Measurements from ENCODE around the gene NOSIP. TPM values are rescaled to one million over a fixed set of nuclear protein-coding genes. Genes with fewer than 3 reads are reported as not detected.

The NOSIP gene, protein sequence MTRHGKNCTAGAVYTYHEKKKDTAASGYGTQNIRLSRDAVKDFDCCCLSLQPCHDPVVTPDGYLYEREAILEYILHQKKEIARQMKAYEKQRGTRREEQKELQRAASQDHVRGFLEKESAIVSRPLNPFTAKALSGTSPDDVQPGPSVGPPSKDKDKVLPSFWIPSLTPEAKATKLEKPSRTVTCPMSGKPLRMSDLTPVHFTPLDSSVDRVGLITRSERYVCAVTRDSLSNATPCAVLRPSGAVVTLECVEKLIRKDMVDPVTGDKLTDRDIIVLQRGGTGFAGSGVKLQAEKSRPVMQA
- 87.6 to 112 TPM (median 109 TPM) in 5 replicates for total RNA-seq (2022; extraction: Qiagen RNA extraction)

GRCh38 chr19:49580264-49581006, at the start of gene NOSIP:
NOSIP (minus strand) TSS chr19:49580556; CDS start chr19:49560691, 19,865 bp downstream.

DNA sequence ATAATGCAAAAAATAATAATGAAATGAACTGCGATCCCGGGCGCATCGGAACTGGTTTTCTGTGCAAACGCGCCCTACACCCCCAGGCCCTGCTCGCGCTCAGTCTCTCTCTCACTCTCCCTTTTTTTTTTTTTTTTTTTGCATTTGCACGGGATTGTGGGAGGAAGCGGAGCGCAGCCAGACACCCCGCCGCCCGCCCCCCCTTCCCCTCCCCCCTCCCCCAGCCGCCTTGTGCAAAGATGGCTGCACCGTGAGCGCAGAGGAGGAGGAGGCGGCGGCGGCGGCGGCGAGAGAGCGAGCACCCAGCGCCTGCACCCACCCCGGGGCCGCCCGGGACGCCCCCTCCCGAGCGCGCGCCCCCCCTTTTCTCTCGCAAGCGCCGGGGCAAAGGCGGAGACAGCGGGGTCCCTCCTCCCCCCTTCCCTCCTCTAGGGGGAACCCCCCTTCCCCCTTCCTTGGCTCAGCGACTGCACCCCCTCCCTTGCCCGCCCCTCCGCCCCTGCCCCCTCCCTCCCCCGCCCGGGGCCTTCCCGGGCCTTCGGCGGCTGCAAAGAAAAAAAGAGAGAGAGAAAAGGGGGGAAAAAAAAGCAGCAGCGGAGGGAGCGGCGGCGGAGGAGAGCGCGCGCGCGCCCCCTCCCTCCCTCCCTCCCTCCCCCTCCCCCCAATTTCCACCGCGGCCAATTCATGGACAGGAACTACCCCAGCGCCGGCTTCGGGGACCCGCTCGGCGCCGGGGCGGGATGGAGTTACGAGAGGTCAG, 10.8 kb upstream of the NOSIP start, which contains the start of gene PRR12:
Gene PRR12, plus strand, starts transcription at position 212 of the 760 bp plus-strand sequence. Its CDS starts 473 bp downstream, at position 685.

GRCh38 chr19:49581007-49581508, 702 bp upstream of the NOSIP start, which contains the start of gene PRRG2:
PRRG2 (plus strand) TSS chr19:49581316; CDS start chr19:49583220, 1,904 bp downstream.

Other genes starting within 250 kb of the NOSIP start
- gene CD37, start 245.2 kb downstream of the NOSIP start, total RNA-seq (2022; extraction: Qiagen RNA extraction) = not detected in 5 replicates
- 12.3 to 18.5 TPM (median 16.9 TPM) in 5 replicates for gene TEAD2, start 218.1 kb downstream of the NOSIP start, total RNA-seq (2022; extraction: Qiagen RNA extraction)
- 0.23 to 0.88 TPM (median 0.64 TPM) in 5 replicates for gene DKKL1, start 216.7 kb downstream of the NOSIP start, total RNA-seq (2022; extraction: Qiagen RNA extraction)
- gene KASH5, start 192.3 kb downstream of the NOSIP start, total RNA-seq (2022; extraction: Qiagen RNA extraction) = 0.10 TPM in 1 of 5 replicates, not detected in the others
- not detected in 5 replicates for gene PTH2, start 157.1 kb downstream of the NOSIP start, total RNA-seq (2022; extraction: Qiagen RNA extraction)
- 0.12 to 0.27 TPM (median 0.16 TPM) in 5 replicates for gene GFY, start 155.2 kb downstream of the NOSIP start, total RNA-seq (2022; extraction: Qiagen RNA extraction)
- 0.49 to 0.71 TPM (median 0.60 TPM) in 5 replicates for gene SLC17A7, start 139.0 kb downstream of the NOSIP start, total RNA-seq (2022; extraction: Qiagen RNA extraction)
- 87.3 to 93.9 TPM (median 89.3 TPM) in 5 replicates for gene PIH1D1, start 128.7 kb downstream of the NOSIP start, total RNA-seq (2022; extraction: Qiagen RNA extraction)
- gene ALDH16A1, start 127.3 kb downstream of the NOSIP start, total RNA-seq (2022; extraction: Qiagen RNA extraction) = 15.9 to 24.2 TPM (median 23.6 TPM) in 5 replicates
- gene FLT3LG, start 106.3 kb downstream of the NOSIP start, total RNA-seq (2022; extraction: Qiagen RNA extraction) = 1.1 to 1.7 TPM (median 1.3 TPM) in 5 replicates
- 3,944 to 4,526 TPM (median 4,133 TPM) in 5 replicates for gene RPL13A, start 92.9 kb downstream of the NOSIP start, total RNA-seq (2022; extraction: Qiagen RNA extraction)
- gene RPS11, start 84.1 kb downstream of the NOSIP start, total RNA-seq (2022; extraction: Qiagen RNA extraction) = 3,950 to 4,247 TPM (median 3,984 TPM) in 5 replicates
- 24.3 to 33.5 TPM (median 29.7 TPM) in 5 replicates for gene FCGRT, start 67.9 kb downstream of the NOSIP start, total RNA-seq (2022; extraction: Qiagen RNA extraction)
- 1.4 to 3.0 TPM (median 2.4 TPM) in 5 replicates for gene RCN3, start 52.6 kb downstream of the NOSIP start, total RNA-seq (2022; extraction: Qiagen RNA extraction)
- gene PRRG2, start 760 bp upstream of the NOSIP start, total RNA-seq (2022; extraction: Qiagen RNA extraction) = 0.85 to 1.1 TPM (median 0.96 TPM) in 5 replicates
- 31.0 to 38.2 TPM (median 37.4 TPM) in 5 replicates for gene PRR12, start 10.6 kb upstream of the NOSIP start, total RNA-seq (2022; extraction: Qiagen RNA extraction)
- gene RRAS, start 59.6 kb upstream of the NOSIP start, total RNA-seq (2022; extraction: Qiagen RNA extraction) = 105 to 173 TPM (median 169 TPM) in 5 replicates
- gene SCAF1, start 61.7 kb upstream of the NOSIP start, total RNA-seq (2022; extraction: Qiagen RNA extraction) = 50.8 to 69.8 TPM (median 67.0 TPM) in 5 replicates
- 83.6 to 102 TPM (median 97.5 TPM) in 5 replicates for gene IRF3, start 85.3 kb upstream of the NOSIP start, total RNA-seq (2022; extraction: Qiagen RNA extraction)
- gene BCL2L12, start 85.4 kb upstream of the NOSIP start, total RNA-seq (2022; extraction: Qiagen RNA extraction) = 57.1 to 73.6 TPM (median 72.4 TPM) in 5 replicates
- 403 to 431 TPM (median 410 TPM) in 5 replicates for gene PRMT1, start 96.7 kb upstream of the NOSIP start, total RNA-seq (2022; extraction: Qiagen RNA extraction)
- 2.9 to 5.7 TPM (median 5.0 TPM) in 5 replicates for gene ADM5, start 109.0 kb upstream of the NOSIP start, total RNA-seq (2022; extraction: Qiagen RNA extraction)
- gene CPT1C, start 110.6 kb upstream of the NOSIP start, total RNA-seq (2022; extraction: Qiagen RNA extraction) = 9.8 to 15.7 TPM (median 12.9 TPM) in 5 replicates
- gene TSKS, start 182.8 kb upstream of the NOSIP start, total RNA-seq (2022; extraction: Qiagen RNA extraction) = not detected in 5 replicates
- 45.0 to 59.7 TPM (median 55.3 TPM) in 5 replicates for gene AP2A1, start 186.4 kb upstream of the NOSIP start, total RNA-seq (2022; extraction: Qiagen RNA extraction)
- 14.8 to 15.7 TPM (median 15.3 TPM) in 5 replicates for gene FUZ, start 232.7 kb upstream of the NOSIP start, total RNA-seq (2022; extraction: Qiagen RNA extraction)
- 50.2 to 70.6 TPM (median 70.4 TPM) in 5 replicates for gene MED25, start 237.7 kb upstream of the NOSIP start, total RNA-seq (2022; extraction: Qiagen RNA extraction)

Measured in A549 treated with AZD2906 at 1 μM for 4 hours (cell line).